Kidney (tissue), 14 donors: ENCODE measurements around the gene PTGS1. TPM values are rescaled to one million over a fixed set of nuclear protein-coding genes. Genes with fewer than 3 reads are reported as not detected.
A peak's percentile ranks its signal among the peaks of the same experiment; 100 is the strongest.

Experiments used
- DNase-seq, 5 donors: peaks; one replicate each; pipeline ENCODE4 v3.0.0-alpha.2; 2013 to 2020
- FAIRE-seq: peaks from 2 replicates; lab custom pipeline; 2012; peaks lifted over from hg19 to GRCh38; lab: Jason Lieb, UNC
- H3K27ac ChIP-seq, 2 donors: one replicate each; pipeline ENCODE4 v1.7.0; 2013; ENCODE audit warnings: low read depth in 2 of 2, low read length in 2 of 2, inconsistent platforms in 1 of 2
- H3K27me3 ChIP-seq: one replicate; pipeline ENCODE4 v1.7.1; 2013; ENCODE audit warnings: low read length, inconsistent platforms; ENCODE audit not compliant: control insufficient read depth, insufficient read depth
- H3K36me3 ChIP-seq, 3 donors: one replicate each; pipeline versions ENCODE4 v1.7.0 to v1.7.1; 2013; ENCODE audit warnings: low read length in 3 of 3, control low read depth in 1 of 3, inconsistent platforms in 1 of 3; ENCODE audit not compliant: insufficient read depth in 3 of 3, control insufficient read depth in 2 of 3
- H3K4me1 ChIP-seq, 3 donors: one replicate each; pipeline versions ENCODE4 v1.7.0 to v1.7.1; 2013; ENCODE audit warnings: low read length in 3 of 3, inconsistent platforms in 1 of 3, low read depth in 1 of 3; ENCODE audit not compliant: control insufficient read depth in 2 of 3, insufficient read depth in 2 of 3
- H3K4me3 ChIP-seq, 3 donors: one replicate each; pipeline versions ENCODE4 v1.7.0 to v1.8.1; 2013; ENCODE audit warnings: low read length in 3 of 3, control low read depth in 1 of 3, inconsistent platforms in 1 of 3
- H3K9ac ChIP-seq, 3 donors: one replicate each; pipeline versions ENCODE4 v1.7.0 to v1.7.1; 2013; ENCODE audit warnings: low read length in 3 of 3, control low read depth in 1 of 3, inconsistent platforms in 1 of 3
- H3K9me3 ChIP-seq, 3 donors: one replicate each; pipeline versions ENCODE4 v1.7.0 to v1.7.1; 2013; ENCODE audit warnings: low read length in 3 of 3, control low read depth in 1 of 3, inconsistent platforms in 1 of 3; ENCODE audit not compliant: control insufficient read depth in 2 of 3, insufficient read depth in 1 of 3
- CTCF ChIP-seq: IDR thresholded peaks from 3 replicates; pipeline ENCODE4 v1.5.1; 2012; ENCODE audit warnings: mild to moderate bottlenecking, moderate library complexity, borderline replicate concordance; ENCODE audit not compliant: insufficient read depth; ENCODE audit errors: extremely low read depth
- intact Hi-C: fragments of 100-400 bp; cut with DNase I; formaldehyde crosslinking; loops from one replicate; pipeline ENCODE4 v1.11.1; 2022
- polyA plus RNA-seq: library from polyadenylated mRNA; stranded (reverse); fragments of 350-450 nt; fragmentation: Illumina TruSeq; extraction: RNeasy Lipid Tissue Mini Kit (QIAGEN cat#74804); gene quantifications from one replicate; pipeline ENCODE4 v1.2.3, GENCODE V29; 2014; ENCODE audit warnings: low read depth, low replicate concordance; ENCODE audit not compliant: insufficient read depth
- total RNA-seq: library from RNA; stranded (reverse); fragmentation: NEBNext Ultra II Directional; extraction: Animal tissue kit (Norgen Biotek cat#: 25700); gene quantifications from one replicate; pipeline ENCODE4 v1.2.1, GENCODE V29; 2021
- donor health status: control.
- donor health status: control.
- donor health status: control.
- donor health status: control.
- donor health status: control.
- donor health status: DM: yes; HTN: yes; CAD: no.
- donor health status: Normal renal cell carcinoma (clear cell type).

The PTGS1 gene
- total and polyA plus RNA-seq, 2 donors from 2014 or later = 3.5 to 9.4 TPM

GRCh38 chr9:122368642-122369041 lies 2.2 kb upstream of the PTGS1 start:
- no peaks in the 10 kb centered on the region for H3K4me1 ChIP-seq
- no peak for DNase-seq
- FAIRE-seq = no peak

GRCh38 chr9:122370303-122370702 lies 521 bp upstream of the PTGS1 start:
- no peak for FAIRE-seq
- no peak for DNase-seq
- Histone ChIP-seq H3K4me1 (peaks cover 0 to 2% (median 0%) of the 10 kb centered on the region in 3 donors), H3K9me3 (peaks cover 0 to 2% (median 0%) of the 10 kb centered on the region in 3 donors), H3K36me3 (no peaks in the 10 kb centered on the region), H3K9ac (no peak overlapping the region), H3K4me3 (peak overlapping the region in 1 of 3 donors; percentile 29), H3K27me3 (no peaks in the 10 kb centered on the region), H3K27ac (no peak overlapping the region)
- intact Hi-C loops = no loop called here
- no peak for TF ChIP-seq CTCF

More at GRCh38 chr9:122368642-122369041, 2.2 kb upstream of the PTGS1 start:
- peaks cover 0 to 2% (median 0%) of the 10 kb centered on the region in 3 donors for H3K9me3 ChIP-seq
- H3K27ac ChIP-seq = no peak overlapping the region
- H3K9ac ChIP-seq = no peak overlapping the region
- intact Hi-C loops = no loop called here
- no peak for TF ChIP-seq CTCF
- no peaks in the 10 kb centered on the region for H3K36me3 ChIP-seq
- H3K27me3 ChIP-seq = no peaks in the 10 kb centered on the region
- H3K4me3 ChIP-seq = no peak overlapping the region

GRCh38 chr9:122371846-122372245 lies 1.0 kb downstream of the PTGS1 start:
- DNase-seq = peak in 3 of 5 donors; percentile 39 to 63 (median 43)
- peaks cover 0 to 7% (median 0%) of the 10 kb centered on the region in 3 donors for H3K4me1 ChIP-seq
- H3K4me3 ChIP-seq = no peak overlapping the region
- no peak for FAIRE-seq
- intact Hi-C loops = no loop called here
- no peak overlapping the region for H3K27ac ChIP-seq
- no peaks in the 10 kb centered on the region for H3K27me3 ChIP-seq
- H3K36me3 ChIP-seq = no peaks in the 10 kb centered on the region
- H3K9me3 ChIP-seq = peaks cover 0 to 2% (median 0%) of the 10 kb centered on the region in 3 donors
- H3K9ac ChIP-seq = no peak overlapping the region
- TF ChIP-seq CTCF = no peak
